ENCODE results near the gene CARMIL3.

CARMIL3 gene

GRCh38 chr14:24074625-24075484, 23.0 kb downstream of the CARMIL3 start:
- DNase-seq: no peak

- DNase-seq: no peak
Observed at GRCh38 chr14:24075485-24076301, 23.9 kb downstream of the CARMIL3 start.

GRCh38 chr14:24076302-24076601, 24.4 kb downstream of the CARMIL3 start:
- DNase-seq: no peak

GRCh38 chr14:24077086-24077485, 25.3 kb downstream of the CARMIL3 start:
- DNase-seq: no peak

GRCh38 chr14:24078146-24078545, 26.3 kb downstream of the CARMIL3 start:
- no peak for DNase-seq

- DNase-seq: peak in 31 of 58 donors; percentile 13 to 75 (median 44)
Observed at GRCh38 chr14:24079491-24080141, 27.8 kb downstream of the CARMIL3 start.

GRCh38 chr14:24080142-24080530, 28.3 kb downstream of the CARMIL3 start:
- peak in 4 of 58 donors; percentile 16 to 54 (median 27) for DNase-seq

GRCh38 chr14:24080888-24081738, 29.3 kb downstream of the CARMIL3 start:
- DNase-seq: peak in 53 of 58 donors; percentile 17 to 84 (median 53)

GRCh38 chr14:24081739-24082211, 30.0 kb downstream of the CARMIL3 start:
- DNase-seq: peak in 1 of 58 donors; percentile 42

GRCh38 chr14:24082411-24083080, 30.7 kb downstream of the CARMIL3 start:
- DNase-seq: no peak

- no peak for DNase-seq
Observed at GRCh38 chr14:24083462-24083861, 31.7 kb downstream of the CARMIL3 start.

- no peak for DNase-seq
Observed at GRCh38 chr14:24084440-24084839, 32.6 kb downstream of the CARMIL3 start.

GRCh38 chr14:24085215-24085614, 33.4 kb downstream of the CARMIL3 start:
- DNase-seq: no peak

- DNase-seq: no peak
Observed at GRCh38 chr14:24086193-24086955, 34.6 kb downstream of the CARMIL3 start.

GRCh38 chr14:24087004-24087403, 35.2 kb downstream of the CARMIL3 start:
- DNase-seq: no peak

- no peak for DNase-seq
Observed at GRCh38 chr14:24088095-24088494, 36.3 kb downstream of the CARMIL3 start.

GRCh38 chr14:24089890-24090289, 38.1 kb downstream of the CARMIL3 start:
- DNase-seq: no peak

GRCh38 chr14:24092110-24092504, 40.3 kb downstream of the CARMIL3 start:
- no peak for DNase-seq

GRCh38 chr14:24092505-24093206, 40.8 kb downstream of the CARMIL3 start:
- no peak for DNase-seq
